HG03060 (cell line): ENCODE measurements around the gene PLEKHB2.
A peak's percentile ranks its signal among the peaks of the same experiment; 100 is the strongest.
"Not testable (repeated sequence)": the region's sequence is repeated elsewhere in the genome, so short reads cannot be mapped to it uniquely, and the experiment has no call there.

Source experiments
- ATAC-seq: cut with Tn5 transposase; IDR thresholded peaks from one replicate; pipeline ENCODE4 v1.9.1; 2021; ENCODE audit warnings: low read depth, moderate number of reproducible peaks; ENCODE audit not compliant: unreplicated experiment

The PLEKHB2 gene

GRCh38 chr2:131105156-131105949, at the start of gene PLEKHB2:
TSS of gene PLEKHB2 (plus strand) at chr2:131105336. CDS start at chr2:131120942, 15,606 bp downstream.
- peak; percentile 55 for ATAC-seq

GRCh38 chr2:131056204-131056931, 48.8 kb upstream of the PLEKHB2 start:
- no peak for ATAC-seq

GRCh38 chr2:131056932-131057287, 48.2 kb upstream of the PLEKHB2 start:
- no peak for ATAC-seq

GRCh38 chr2:131058214-131058843, 46.8 kb upstream of the PLEKHB2 start:
- no peak for ATAC-seq

GRCh38 chr2:131058920-131059319, 46.2 kb upstream of the PLEKHB2 start:
- ATAC-seq, result no peak

- ATAC-seq, result no peak
Measured at GRCh38 chr2:131063501-131064283, 41.4 kb upstream of the PLEKHB2 start.

GRCh38 chr2:131064589-131065512, 40.3 kb upstream of the PLEKHB2 start:
- no peak for ATAC-seq

GRCh38 chr2:131067465-131068125, 37.5 kb upstream of the PLEKHB2 start:
- ATAC-seq, result no peak

GRCh38 chr2:131068172-131068571, 37.0 kb upstream of the PLEKHB2 start:
- not testable (repeated sequence) for ATAC-seq

- ATAC-seq, result not testable (repeated sequence)
Measured at GRCh38 chr2:131075578-131075977, 29.6 kb upstream of the PLEKHB2 start.

- ATAC-seq, result no peak
Measured at GRCh38 chr2:131076707-131077106, 28.4 kb upstream of the PLEKHB2 start.

- no peak for ATAC-seq
Measured at GRCh38 chr2:131077182-131077846, 27.8 kb upstream of the PLEKHB2 start.

GRCh38 chr2:131077966-131078365, 27.2 kb upstream of the PLEKHB2 start:
- no peak for ATAC-seq

- not testable (repeated sequence) for ATAC-seq
Measured at GRCh38 chr2:131079931-131080330, 25.2 kb upstream of the PLEKHB2 start.

GRCh38 chr2:131081190-131081589, 23.9 kb upstream of the PLEKHB2 start:
- no peak for ATAC-seq

- ATAC-seq, result no peak
Measured at GRCh38 chr2:131085646-131086045, 19.5 kb upstream of the PLEKHB2 start.

- no peak for ATAC-seq
Measured at GRCh38 chr2:131092458-131093005, 12.6 kb upstream of the PLEKHB2 start.

- ATAC-seq, result peak; percentile 49
Measured at GRCh38 chr2:131093006-131093695, 12.0 kb upstream of the PLEKHB2 start, which contains the start of gene FAM168B. TSS of gene FAM168B (minus strand) at chr2:131093460. CDS start at chr2:131082646, 10,814 bp downstream.
